ENCODE results near the gene TAF5L.

Gene TAF5L

Small RNA genes lying within 50 kb of the gene (small RNA-seq; reads per million reads assigned to genes)
- 0 reads per million in 2 experiments for gene HMGN2P19
- gene RNA5SP78: 0 reads per million in 2 experiments
